ENCODE measurements around the gene NRP2.

GRCh38 chr2:205751569-205752031 is 69.3 kb downstream of the NRP2 start:
- TF ChIP-seq EZH2 (IDR thresholded peaks at IDR 0.05; ENCODE audit: borderline replicate concordance, insufficient read depth, low read depth, low read length, poor library complexity, severe bottlenecking): no peak
- TF ChIP-seq, protein P1, sequence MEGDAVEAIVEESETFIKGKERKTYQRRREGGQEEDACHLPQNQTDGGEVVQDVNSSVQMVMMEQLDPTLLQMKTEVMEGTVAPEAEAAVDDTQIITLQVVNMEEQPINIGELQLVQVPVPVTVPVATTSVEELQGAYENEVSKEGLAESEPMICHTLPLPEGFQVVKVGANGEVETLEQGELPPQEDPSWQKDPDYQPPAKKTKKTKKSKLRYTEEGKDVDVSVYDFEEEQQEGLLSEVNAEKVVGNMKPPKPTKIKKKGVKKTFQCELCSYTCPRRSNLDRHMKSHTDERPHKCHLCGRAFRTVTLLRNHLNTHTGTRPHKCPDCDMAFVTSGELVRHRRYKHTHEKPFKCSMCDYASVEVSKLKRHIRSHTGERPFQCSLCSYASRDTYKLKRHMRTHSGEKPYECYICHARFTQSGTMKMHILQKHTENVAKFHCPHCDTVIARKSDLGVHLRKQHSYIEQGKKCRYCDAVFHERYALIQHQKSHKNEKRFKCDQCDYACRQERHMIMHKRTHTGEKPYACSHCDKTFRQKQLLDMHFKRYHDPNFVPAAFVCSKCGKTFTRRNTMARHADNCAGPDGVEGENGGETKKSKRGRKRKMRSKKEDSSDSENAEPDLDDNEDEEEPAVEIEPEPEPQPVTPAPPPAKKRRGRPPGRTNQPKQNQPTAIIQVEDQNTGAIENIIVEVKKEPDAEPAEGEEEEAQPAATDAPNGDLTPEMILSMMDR (IDR thresholded peaks at IDR 0.05): no peak

Data from B cell (primary cell).